PFSK-1 (cell line): ENCODE measurements around the gene SHC2.

Experiments used
- FOXP2 ChIP-seq: optimal IDR thresholded peaks from 2 replicates; pipeline ENCODE3; 2011; ENCODE audit warnings: borderline replicate concordance, control low read depth, inconsistent platforms; ENCODE audit not compliant: insufficient read depth; ENCODE audit errors: extremely low read length, extremely low read depth
- POLR2AphosphoS5 ChIP-seq: IDR thresholded peaks from 2 replicates; pipeline ENCODE4 v1.6.1; 2012; ENCODE audit warnings: low read depth, mild to moderate bottlenecking, control low read depth, low read length, moderate library complexity
- REST ChIP-seq, 2 experiments: IDR thresholded peaks; 2 replicates each; pipeline versions ENCODE4 v1.6.1 to v1.8.0; 2011 to 2012; ENCODE audit warnings: low read depth in 2 of 2, low read length in 2 of 2, control low read depth in 1 of 2, inconsistent platforms in 1 of 2, mild to moderate bottlenecking in 1 of 2, moderate library complexity in 1 of 2; ENCODE audit not compliant: insufficient read depth in 1 of 2
- SIN3A ChIP-seq: IDR thresholded peaks from 2 replicates; pipeline ENCODE4 v1.6.1; 2012; ENCODE audit warnings: mild to moderate bottlenecking, low read length, moderate library complexity, borderline replicate concordance; ENCODE audit not compliant: insufficient read depth
- TAF1 ChIP-seq: IDR thresholded peaks from 2 replicates; pipeline ENCODE4 v1.6.1; 2012; ENCODE audit warnings: low read length, control low read depth, borderline replicate concordance; ENCODE audit not compliant: insufficient read depth

The SHC2 gene

GRCh38 chr19:483332-484072 lies 22.7 kb upstream of the SHC2 start:
- TF ChIP-seq SIN3A: no peak
- TF ChIP-seq POLR2AphosphoS5: no peak
- no peak for TF ChIP-seq TAF1
- no peak for TF ChIP-seq FOXP2
- no peak for TF ChIP-seq REST (IDR thresholded peaks at IDR 0.05; ENCODE audit: insufficient read depth in 1 of 2, low read depth in 2 of 2, low read length in 2 of 2)

GRCh38 chr19:482186-483041 lies 21.6 kb upstream of the SHC2 start:
- TF ChIP-seq REST (IDR thresholded peaks at IDR 0.05; ENCODE audit: insufficient read depth in 1 of 2, low read depth in 2 of 2, low read length in 2 of 2) (peak; percentile 66 to 86), POLR2AphosphoS5 (no peak), SIN3A (no peak)

GRCh38 chr19:480016-480855 lies 19.4 kb upstream of the SHC2 start:
- 0 out of 4 replicates have a peak, but pooled peaks of 1 of the 2 experiments have one; percentile 26 for TF ChIP-seq REST (IDR thresholded peaks at IDR 0.05; ENCODE audit: insufficient read depth in 1 of 2, low read depth in 2 of 2, low read length in 2 of 2)
- TF ChIP-seq TAF1: no peak
- no peak for TF ChIP-seq SIN3A
- TF ChIP-seq FOXP2: peak; percentile 61
- no peak for TF ChIP-seq POLR2AphosphoS5

GRCh38 chr19:478976-479375 lies 18.1 kb upstream of the SHC2 start:
- TF ChIP-seq TAF1 (no peak), REST (IDR thresholded peaks at IDR 0.05; ENCODE audit: insufficient read depth in 1 of 2, low read depth in 2 of 2, low read length in 2 of 2) (no peak), FOXP2 (no peak), SIN3A (no peak), POLR2AphosphoS5 (no peak)
